CD14-positive monocyte (primary cell): ENCODE measurements around the gene RAB11FIP2. TPM values are rescaled to one million over a fixed set of nuclear protein-coding genes. Genes with fewer than 3 reads are reported as not detected.

ENCODE experiments used
- DNase-seq, 3 donors: peaks; one replicate each; pipeline ENCODE4 v3.0.0-alpha.2; 2011 to 2022
- H2AFZ ChIP-seq: 2 replicates; pipeline ENCODE4 v1.6.0; 2012; ENCODE audit warnings: mild to moderate bottlenecking, low read depth, low read length, inconsistent platforms; ENCODE audit not compliant: insufficient read depth, poor library complexity, severe bottlenecking
- H3K27ac ChIP-seq, 2 donors: 1 replicate in 1 of 2; 2 replicates in 1 of 2; pipeline ENCODE4 v1.5.1; 2012 to 2013; ENCODE audit warnings: low read length in 2 of 2, control low read depth in 1 of 2, inconsistent platforms in 1 of 2, low read depth in 1 of 2, mild to moderate bottlenecking in 1 of 2
- H3K27me3 ChIP-seq, 2 donors: one replicate each; pipeline versions ENCODE4 v1.6.0 to v1.6.1; 2011 to 2013; ENCODE audit warnings: low read length in 2 of 2; ENCODE audit not compliant: control insufficient read depth in 2 of 2, insufficient read depth in 2 of 2
- H3K36me3 ChIP-seq, 2 donors: replicated peaks in 1 of 2; 1 replicate in 1 of 2; 2 replicates in 1 of 2; pipeline versions ENCODE4 v1.5.1 to v1.6.1; 2012 to 2013; ENCODE audit warnings: low read length in 2 of 2, control low read depth in 1 of 2, inconsistent platforms in 1 of 2, mild to moderate bottlenecking in 1 of 2; ENCODE audit not compliant: insufficient read depth in 2 of 2, control insufficient read depth in 1 of 2
- H3K4me1 ChIP-seq, 2 donors: 1 replicate in 1 of 2; 2 replicates in 1 of 2; pipeline versions ENCODE4 v1.5.1 to v1.6.1; 2012 to 2013; ENCODE audit warnings: low read length in 2 of 2, control low read depth in 1 of 2, inconsistent platforms in 1 of 2, mild to moderate bottlenecking in 1 of 2, moderate library complexity in 1 of 2; ENCODE audit not compliant: insufficient read depth in 2 of 2, control insufficient read depth in 1 of 2
- H3K4me2 ChIP-seq: replicated peaks from 2 replicates; pipeline ENCODE3; 2012; ENCODE audit warnings: low read length, moderate library complexity, mild to moderate bottlenecking; ENCODE audit not compliant: poor library complexity, severe bottlenecking; ENCODE audit errors: extremely low read depth
- H3K4me3 ChIP-seq, 3 experiments: fragments of 200-600 bp in 1 of 3; sonication (generic) in 1 of 3; replicated peaks in 1 of 3; 1 replicate in 2 of 3; 2 replicates in 1 of 3; pipeline ENCODE4 v1.5.1; 2011 to 2013; ENCODE audit warnings: low read length in 3 of 3, mild to moderate bottlenecking in 3 of 3, control low read depth in 2 of 3, low read depth in 2 of 3, inconsistent platforms in 1 of 3, moderate library complexity in 1 of 3
- H3K79me2 ChIP-seq: 2 replicates; pipeline ENCODE4 v1.6.0; 2012; ENCODE audit warnings: mild to moderate bottlenecking, control low read depth, inconsistent platforms, low read length, moderate library complexity; ENCODE audit not compliant: insufficient read depth
- H3K9ac ChIP-seq: 2 replicates; pipeline ENCODE4 v1.6.0; 2017; ENCODE audit warnings: low read length, mild to moderate bottlenecking; ENCODE audit not compliant: insufficient read depth, poor library complexity, severe bottlenecking
- H3K9me3 ChIP-seq, 2 donors: replicated peaks in 1 of 2; 1 replicate in 1 of 2; 2 replicates in 1 of 2; pipeline versions ENCODE4 v1.5.1 to v1.6.1; 2012 to 2013; ENCODE audit warnings: low read length in 2 of 2, control low read depth in 1 of 2; ENCODE audit not compliant: control insufficient read depth in 1 of 2, insufficient read depth in 1 of 2
- H4K20me1 ChIP-seq: 2 replicates; pipeline ENCODE4 v1.6.0; 2012; ENCODE audit warnings: mild to moderate bottlenecking, low read length, control low read depth, moderate library complexity; ENCODE audit not compliant: insufficient read depth
- H3K27ac Mint-ChIP-seq, 7 donors: one replicate each; pipeline ENCODE4 v1.8.0; 2020; ENCODE audit warnings: mild to moderate bottlenecking in 7 of 7, mixed read lengths in 7 of 7, moderate library complexity in 6 of 7, inconsistent platforms in 2 of 7
- H3K27me3 Mint-ChIP-seq, 3 donors: one replicate each; pipeline ENCODE4 v1.8.0; 2021 to 2022; ENCODE audit warnings: low read depth in 3 of 3, mild to moderate bottlenecking in 3 of 3, mixed read lengths in 3 of 3, moderate library complexity in 3 of 3, inconsistent platforms in 1 of 3
- H3K36me3 Mint-ChIP-seq, 2 donors: one replicate each; pipeline ENCODE4 v1.8.0; 2020; ENCODE audit warnings: mixed read lengths in 2 of 2, inconsistent platforms in 1 of 2, mild to moderate bottlenecking in 1 of 2
- H3K4me1 Mint-ChIP-seq: one replicate; pipeline ENCODE4 v1.8.0; 2020; ENCODE audit warnings: mild to moderate bottlenecking, mixed read lengths
- H3K4me3 Mint-ChIP-seq, 2 donors: one replicate each; pipeline ENCODE4 v1.8.0; 2020; ENCODE audit warnings: mild to moderate bottlenecking in 2 of 2, mixed read lengths in 2 of 2, moderate library complexity in 1 of 2
- H3K9me3 Mint-ChIP-seq, 7 donors: one replicate each; pipeline ENCODE4 v1.8.0; 2020 to 2022; ENCODE audit warnings: mixed read lengths in 7 of 7, mild to moderate bottlenecking in 6 of 7, moderate library complexity in 6 of 7, inconsistent platforms in 2 of 7
- CTCF ChIP-seq: fragments of 200-600 bp; IDR thresholded peaks from one replicate; pipeline ENCODE4 v1.8.0; 2022; ENCODE audit warnings: antibody characterized with exemption, mild to moderate bottlenecking
- WGBS: methylation state at CpG from one replicate; pipeline ENCODE4 v1.1.5; 2013; ENCODE audit warnings: missing lambda C conversion rate; ENCODE audit not compliant: insufficient coverage; 5-methylcytosine and 5-hydroxymethylcytosine counted together
- intact Hi-C, 2 donors: fragments of 100-400 bp; cut with micrococcal nuclease; formaldehyde crosslinking; loops; one replicate each; pipeline versions ENCODE4 v1.15.0 to v1.15.1; 2023
- polyA plus RNA-seq, 3 donors: library from polyadenylated mRNA; depleted of rRNA in 1 of 3; unstranded in 2 of 3; stranded (reverse) in 1 of 3; fragments of 300-500 nt in 2 of 3; fragments of >200 nt in 1 of 3; fragmentation: Illumina TruSeq in 2 of 3; gene quantifications; 1 replicate in 2 of 3; 2 replicates in 1 of 3; pipeline ENCODE4 v1.2.3, GENCODE V29; 2012 to 2021

The RAB11FIP2 gene
- polyA plus RNA-seq, 3 donors: 3.5 to 6.7 (median 5.4) TPM

GRCh38 chr10:117980216-117980615 lies 66.5 kb downstream of the RAB11FIP2 start:
- Mint-ChIP-seq H3K27ac (no peak overlapping the region), H3K4me3 (no peak overlapping the region), H3K9me3 (peaks cover 0 to 10% (median 2%) of the 10 kb centered on the region in 7 donors), H3K36me3 (no peaks in the 10 kb centered on the region), H3K4me1 (no peaks in the 10 kb centered on the region), H3K27me3 (peaks cover 2 to 8% (median 4%) of the 10 kb centered on the region in 3 donors)
- H3K36me3 ChIP-seq: no peaks in the 10 kb centered on the region
- no peaks in the 10 kb centered on the region for H3K4me1 ChIP-seq
- no peak overlapping the region for H2AFZ ChIP-seq
- no peaks in the 10 kb centered on the region for H3K79me2 ChIP-seq
- intact Hi-C loops: no loop called here
- TF ChIP-seq CTCF: no peak
- no peak overlapping the region for H3K9ac ChIP-seq
- no peaks in the 10 kb centered on the region for H3K27me3 ChIP-seq
- WGBS: no CpG with 5 or more reads among the region's 2 CpGs
- no peaks in the 10 kb centered on the region for H3K9me3 ChIP-seq
- no peak overlapping the region for H3K4me2 ChIP-seq
- DNase-seq: no peak
- H3K4me3 ChIP-seq: no peak overlapping the region
- no peak overlapping the region for H3K27ac ChIP-seq
- H4K20me1 ChIP-seq: no peaks in the 10 kb centered on the region

DNA sequence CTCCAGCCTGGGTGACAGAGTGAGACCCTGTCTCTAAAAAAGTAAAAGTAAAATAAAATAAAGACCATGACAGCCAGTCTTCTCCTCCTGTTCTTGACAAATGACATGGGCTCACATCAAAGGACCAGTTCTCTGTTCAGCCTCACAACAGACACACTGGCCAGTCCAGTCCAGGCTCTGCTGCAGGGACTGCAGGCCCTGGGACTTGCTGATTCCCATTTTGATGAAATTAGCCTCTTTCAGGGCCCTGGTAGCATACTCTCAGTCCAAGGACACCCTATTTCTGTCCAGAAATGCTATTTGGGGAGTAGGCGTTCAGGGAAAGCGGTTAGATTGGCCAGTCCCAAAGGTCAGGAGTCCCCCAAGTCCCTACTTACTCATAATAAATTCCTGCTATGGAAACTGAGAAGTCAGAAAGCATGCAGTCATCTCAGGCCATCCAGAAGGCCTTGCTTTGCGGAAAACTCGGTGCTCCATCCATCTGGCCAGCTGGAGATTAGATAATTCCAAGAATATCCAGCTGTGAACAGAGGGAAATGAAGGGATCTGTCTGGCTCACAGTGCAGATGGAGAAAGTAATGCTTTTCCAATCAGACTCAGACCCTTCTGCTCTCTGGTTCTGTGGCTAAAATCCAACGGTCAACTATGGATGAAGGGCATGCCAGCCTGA lies 74.4 kb downstream of the RAB11FIP2 start:
- H3K4me1 Mint-ChIP-seq: no peaks in the 10 kb centered on the region

More for the DNA sequence above, 74.4 kb downstream of the RAB11FIP2 start:
- Histone ChIP-seq H3K9me3 (no peaks in the 10 kb centered on the region), H3K4me1 (no peaks in the 10 kb centered on the region), H3K79me2 (no peaks in the 10 kb centered on the region), H2AFZ (no peak overlapping the region), H3K27me3 (peaks cover 2 to 6% of the 10 kb centered on the region in 2 donors), H3K27ac (no peak overlapping the region), H3K36me3 (no peaks in the 10 kb centered on the region), H3K9ac (no peak overlapping the region), H4K20me1 (no peaks in the 10 kb centered on the region), H3K4me2 (no peak overlapping the region), H3K4me3 (no peak overlapping the region)
- intact Hi-C loops: no loop called here
- Mint-ChIP-seq H3K9me3 (peaks cover 0 to 3% (median 0%) of the 10 kb centered on the region in 7 donors), H3K27ac (no peak overlapping the region), H3K36me3 (no peaks in the 10 kb centered on the region), H3K27me3 (peaks cover 4 to 6% (median 4%) of the 10 kb centered on the region in 3 donors), H3K4me3 (no peak overlapping the region)
- no peak for TF ChIP-seq CTCF
- DNase-seq: no peak
- WGBS: 90% methylated on average over 2 of the region's 5 CpGs
